NCI-H510A (cell line): ENCODE data around the gene ARID1B.
"Not testable (repeated sequence)": the region's sequence is repeated elsewhere in the genome, so short reads cannot be mapped to it uniquely, and the experiment has no call there.

Experiments used
- DNase-seq: peaks from one replicate; lab custom pipeline; 2025; lab: John Stamatoyannopoulos, UW

ARID1B gene

GRCh38 chr6:157021993-157022740 lies 245.0 kb downstream of the ARID1B start:
- peak; percentile 59 for DNase-seq

GRCh38 chr6:157023958-157024357 lies 246.8 kb downstream of the ARID1B start:
- DNase-seq = no peak

- no peak for DNase-seq
Observed at GRCh38 chr6:157024745-157025144, 247.6 kb downstream of the ARID1B start.

GRCh38 chr6:157025437-157025836 lies 248.3 kb downstream of the ARID1B start:
- no peak for DNase-seq

GRCh38 chr6:157029980-157030690 lies 253.0 kb downstream of the ARID1B start:
- peak; percentile 50 for DNase-seq

- no peak for DNase-seq
Observed at GRCh38 chr6:157030755-157031154, 253.6 kb downstream of the ARID1B start.

GRCh38 chr6:157032923-157033322 lies 255.7 kb downstream of the ARID1B start:
- no peak for DNase-seq

- no peak for DNase-seq
Observed at GRCh38 chr6:157033428-157034140, 256.4 kb downstream of the ARID1B start.

- no peak for DNase-seq
Observed at GRCh38 chr6:157034436-157035230, 257.5 kb downstream of the ARID1B start.

- no peak for DNase-seq
Observed at GRCh38 chr6:157035546-157035945, 258.4 kb downstream of the ARID1B start.

GRCh38 chr6:157036245-157036711 lies 259.1 kb downstream of the ARID1B start:
- DNase-seq = no peak

- no peak for DNase-seq
Observed at GRCh38 chr6:157037165-157037564, 260.0 kb downstream of the ARID1B start.

- DNase-seq = no peak
Observed at GRCh38 chr6:157038610-157039009, 261.4 kb downstream of the ARID1B start.

- not testable (repeated sequence) for DNase-seq
Observed at GRCh38 chr6:157039639-157040038, 262.5 kb downstream of the ARID1B start.

GRCh38 chr6:157040191-157040590 lies 263.0 kb downstream of the ARID1B start:
- DNase-seq = no peak

GRCh38 chr6:157045831-157046454 lies 268.8 kb downstream of the ARID1B start:
- DNase-seq = no peak

GRCh38 chr6:157046776-157047175 lies 269.6 kb downstream of the ARID1B start:
- no peak for DNase-seq

GRCh38 chr6:157047328-157047727 lies 270.1 kb downstream of the ARID1B start:
- DNase-seq = no peak

GRCh38 chr6:157047951-157048350 lies 270.8 kb downstream of the ARID1B start:
- no peak for DNase-seq

- DNase-seq = no peak
Observed at GRCh38 chr6:157049133-157049532, 272.0 kb downstream of the ARID1B start.

GRCh38 chr6:157050537-157051265 lies 273.5 kb downstream of the ARID1B start:
- no peak for DNase-seq
